Femur (tissue), 1 donor: ENCODE measurements around the gene LSAMP.

Source experiments
- DNase-seq: peaks from one replicate; pipeline ENCODE4 v3.0.0-alpha.2; 2017

The LSAMP gene

GRCh38 chr3:116429479-116430269 lies 15.6 kb downstream of the LSAMP start:
- no peak for DNase-seq

GRCh38 chr3:116426036-116426435 lies 19.3 kb downstream of the LSAMP start:
- DNase-seq: no peak

GRCh38 chr3:116425126-116425525 lies 20.2 kb downstream of the LSAMP start:
- no peak for DNase-seq

- no peak for DNase-seq
Measured at GRCh38 chr3:116423945-116424344, 21.3 kb downstream of the LSAMP start.

- DNase-seq: no peak
Measured at GRCh38 chr3:116423374-116423773, 21.9 kb downstream of the LSAMP start.

- no peak for DNase-seq
Measured at GRCh38 chr3:116417151-116417550, 28.1 kb downstream of the LSAMP start.

GRCh38 chr3:116413319-116413718 lies 32.0 kb downstream of the LSAMP start:
- no peak for DNase-seq

GRCh38 chr3:116408473-116408872 lies 36.8 kb downstream of the LSAMP start:
- no peak for DNase-seq

GRCh38 chr3:116405231-116405630 lies 40.1 kb downstream of the LSAMP start:
- no peak for DNase-seq

GRCh38 chr3:116399701-116400226 lies 45.5 kb downstream of the LSAMP start:
- DNase-seq: no peak

GRCh38 chr3:116394365-116394764 lies 50.9 kb downstream of the LSAMP start:
- DNase-seq: no peak

- DNase-seq: no peak
Measured at GRCh38 chr3:116393199-116393598, 52.1 kb downstream of the LSAMP start.

GRCh38 chr3:116392291-116392690 lies 53.0 kb downstream of the LSAMP start:
- no peak for DNase-seq

GRCh38 chr3:116391296-116392201 lies 53.7 kb downstream of the LSAMP start:
- no peak for DNase-seq

- no peak for DNase-seq
Measured at GRCh38 chr3:116390318-116390717, 55.0 kb downstream of the LSAMP start.

GRCh38 chr3:116388867-116389385 lies 56.4 kb downstream of the LSAMP start:
- no peak for DNase-seq

GRCh38 chr3:116386168-116386567 lies 59.1 kb downstream of the LSAMP start:
- DNase-seq: no peak

GRCh38 chr3:116384717-116385116 lies 60.6 kb downstream of the LSAMP start:
- DNase-seq: no peak

- no peak for DNase-seq
Measured at GRCh38 chr3:116378077-116378476, 67.2 kb downstream of the LSAMP start.

- no peak for DNase-seq
Measured at GRCh38 chr3:116374901-116375300, 70.4 kb downstream of the LSAMP start.

- no peak for DNase-seq
Measured at GRCh38 chr3:116367761-116368395, 77.4 kb downstream of the LSAMP start.

- no peak for DNase-seq
Measured at GRCh38 chr3:116356056-116356455, 89.2 kb downstream of the LSAMP start.

GRCh38 chr3:116354382-116354781 lies 90.9 kb downstream of the LSAMP start:
- no peak for DNase-seq
